ENCODE results near the gene DCUN1D1.

GRCh38 chr3:182941719-182942118 lies 38.6 kb downstream of the DCUN1D1 start:
- TF ChIP-seq CTCF (IDR thresholded peaks at IDR 0.05): no peak
- TF ChIP-seq POLR2AphosphoS5 (IDR thresholded peaks at IDR 0.05): no peak
